H1 (cell line): ENCODE data around the gene C10orf95. TPM values are rescaled to one million over a fixed set of nuclear protein-coding genes. Genes with fewer than 3 reads are reported as not detected.
A peak's percentile ranks its signal among the peaks of the same experiment; 100 is the strongest.

Source experiments
- CTCF ChIA-PET: fragments of 300-600 bp; sonication (Branson Sonifier 250); formaldehyde crosslinking; loops from one replicate; lab custom pipeline; 2021; ENCODE audit not compliant: partially characterized antibody; lab: Charles Lee
- POLR2A ChIA-PET: fragments of 300-600 bp; sonication (Branson Sonifier 250); formaldehyde crosslinking; loops from one replicate; lab custom pipeline; 2021; ENCODE audit warnings: inconsistent platforms; ENCODE audit not compliant: partially characterized antibody; lab: Charles Lee
- DNase-seq, 2 experiments: peaks; one replicate each; pipeline versions ENCODE4 v3.0.0 to v3.0.0-alpha.2; 2010 to 2022; ENCODE audit warnings: low spot score in 2 of 2, low read depth in 1 of 2, mixed read lengths in 1 of 2
- FAIRE-seq: peaks from 2 replicates; lab custom pipeline; 2011; peaks lifted over from hg19 to GRCh38; lab: Jason Lieb, UNC
- H2AFZ ChIP-seq: 2 replicates; pipeline ENCODE4 v1.8.1; 2012; ENCODE audit warnings: low read length, inconsistent platforms
- H2AK5ac ChIP-seq: 2 replicates; pipeline ENCODE4 v1.6.1; 2013; ENCODE audit warnings: low read depth, low read length
- H2BK120ac ChIP-seq: replicated peaks from 2 replicates; pipeline ENCODE3; 2013; ENCODE audit warnings: low read depth, low read length, inconsistent platforms
- H2BK12ac ChIP-seq: 2 replicates; pipeline ENCODE4 v1.6.1; 2013; ENCODE audit warnings: low read depth, low read length
- H2BK15ac ChIP-seq: 2 replicates; pipeline ENCODE4 v1.6.1; 2013; ENCODE audit warnings: low read length
- H2BK20ac ChIP-seq: 2 replicates; pipeline ENCODE4 v1.6.1; 2013; ENCODE audit warnings: low read length
- H2BK5ac ChIP-seq: 2 replicates; pipeline ENCODE4 v1.6.1; 2013; ENCODE audit warnings: low read depth, low read length
- H3K14ac ChIP-seq: 2 replicates; pipeline ENCODE4 v1.6.1; 2013; ENCODE audit warnings: inconsistent platforms; ENCODE audit not compliant: insufficient read length
- H3K18ac ChIP-seq: 2 replicates; pipeline ENCODE4 v1.6.1; 2013; ENCODE audit warnings: low read length; ENCODE audit errors: extremely low read depth
- H3K23ac ChIP-seq: 2 replicates; pipeline ENCODE4 v1.6.1; 2013; ENCODE audit warnings: inconsistent platforms; ENCODE audit not compliant: insufficient read length
- H3K23me2 ChIP-seq: 2 replicates; pipeline ENCODE4 v1.6.1; 2013; ENCODE audit warnings: low read depth, low read length
- H3K27ac ChIP-seq: 2 replicates; pipeline ENCODE4 v1.6.1; 2011; ENCODE audit warnings: low read depth, low read length, inconsistent platforms
- H3K27me3 ChIP-seq, 4 experiments: replicated peaks in 1 of 4; 1 replicate in 1 of 4; 2 replicates in 3 of 4; pipeline versions ENCODE4 v1.6.1 to v1.8.1; 2011 to 2013; ENCODE audit warnings: low read length in 3 of 4, mild to moderate bottlenecking in 3 of 4, inconsistent platforms in 2 of 4, mixed read lengths in 2 of 4, moderate library complexity in 1 of 4; ENCODE audit not compliant: control insufficient read depth in 3 of 4, insufficient read depth in 3 of 4; ENCODE audit errors: extremely low read depth in 1 of 4
- H3K36me3 ChIP-seq, 4 experiments: 2 replicates each; pipeline versions ENCODE4 v1.6.1 to v1.8.1; 2011 to 2013; ENCODE audit warnings: mild to moderate bottlenecking in 4 of 4, low read length in 3 of 4, moderate library complexity in 2 of 4, control low read depth in 1 of 4, inconsistent platforms in 1 of 4; ENCODE audit not compliant: insufficient read depth in 4 of 4, control insufficient read depth in 2 of 4
- H3K4ac ChIP-seq: replicated peaks from 2 replicates; pipeline ENCODE3; 2013; ENCODE audit warnings: low read length, low read depth, mixed read lengths, inconsistent platforms; ENCODE audit not compliant: insufficient read length
- H3K4me1 ChIP-seq, 4 experiments: replicated peaks in 1 of 4; 1 replicate in 1 of 4; 2 replicates in 3 of 4; pipeline versions ENCODE4 v1.6.1 to v1.8.1; 2011 to 2013; ENCODE audit warnings: low read length in 3 of 4, inconsistent platforms in 2 of 4, mixed read lengths in 1 of 4; ENCODE audit not compliant: insufficient read depth in 4 of 4, control insufficient read depth in 3 of 4
- H3K4me2 ChIP-seq, 2 experiments: 2 replicates each; pipeline versions ENCODE4 v1.6.1 to v1.8.1; 2011 to 2013; ENCODE audit warnings: low read depth in 2 of 2, low read length in 2 of 2, control low read depth in 1 of 2, inconsistent platforms in 1 of 2, mild to moderate bottlenecking in 1 of 2; ENCODE audit not compliant: insufficient read depth in 1 of 2
- H3K4me3 ChIP-seq, 4 experiments: fragments of 200-600, 300-600 bp in 1 of 4; sonication (generic), shearing (Covaris generic), sonication (Bioruptor Twin) in 1 of 4; 2 replicates each; pipeline versions ENCODE4 v1.5.1 to v1.8.1; 2011 to 2016; ENCODE audit warnings: low read length in 4 of 4, low read depth in 3 of 4, control low read depth in 2 of 4, inconsistent platforms in 2 of 4, mild to moderate bottlenecking in 2 of 4, mixed read lengths in 1 of 4, moderate library complexity in 1 of 4; ENCODE audit not compliant: insufficient read depth in 2 of 4; ENCODE audit errors: extremely low read depth in 1 of 4
- H3K56ac ChIP-seq: replicated peaks from 2 replicates; pipeline ENCODE3; 2013; ENCODE audit warnings: low read depth, mild to moderate bottlenecking, mixed read lengths, low read length, inconsistent platforms; ENCODE audit not compliant: insufficient read length
- H3K79me1 ChIP-seq: 2 replicates; pipeline ENCODE4 v1.6.1; 2013; ENCODE audit warnings: low read depth, low read length, control low read depth
- H3K79me2 ChIP-seq, 2 experiments: 2 replicates each; pipeline versions ENCODE4 v1.6.1 to v1.8.1; 2012 to 2013; ENCODE audit warnings: low read length in 2 of 2, mild to moderate bottlenecking in 2 of 2, inconsistent platforms in 1 of 2; ENCODE audit not compliant: insufficient read depth in 2 of 2, control insufficient read depth in 1 of 2
- H3K9ac ChIP-seq, 4 experiments: replicated peaks in 1 of 4; 1 replicate in 1 of 4; 2 replicates in 3 of 4; pipeline versions ENCODE4 v1.6.1 to v1.8.1; 2011 to 2013; ENCODE audit warnings: low read depth in 3 of 4, low read length in 3 of 4, control low read depth in 2 of 4, mild to moderate bottlenecking in 2 of 4, moderate library complexity in 2 of 4, inconsistent platforms in 1 of 4; ENCODE audit errors: extremely low read depth in 1 of 4
- H3K9me3 ChIP-seq, 2 experiments: 2 replicates each; pipeline versions ENCODE4 v1.6.1 to v1.8.1; 2012 to 2013; ENCODE audit warnings: mild to moderate bottlenecking in 2 of 2, moderate library complexity in 2 of 2, control low read depth in 1 of 2, inconsistent platforms in 1 of 2, low read depth in 1 of 2, low read length in 1 of 2, mixed read lengths in 1 of 2; ENCODE audit not compliant: insufficient read depth in 2 of 2
- H4K20me1 ChIP-seq, 2 experiments: replicated peaks in 1 of 2; 2 replicates each; pipeline versions ENCODE3 to v1.8.1; 2011 to 2013; ENCODE audit warnings: inconsistent platforms in 2 of 2, low read length in 2 of 2, mild to moderate bottlenecking in 1 of 2; ENCODE audit not compliant: insufficient read depth in 2 of 2, control insufficient read depth in 1 of 2
- H4K5ac ChIP-seq: 2 replicates; pipeline ENCODE4 v1.6.1; 2013; ENCODE audit warnings: low read length, low read depth, mixed read lengths, inconsistent platforms; ENCODE audit not compliant: insufficient read length
- H4K8ac ChIP-seq: 2 replicates; pipeline ENCODE4 v1.8.0; 2013; ENCODE audit warnings: mild to moderate bottlenecking, moderate library complexity, low read length, inconsistent platforms; ENCODE audit not compliant: insufficient read depth; ENCODE audit errors: extremely low read depth
- H4K91ac ChIP-seq: replicated peaks from 2 replicates; pipeline ENCODE3; 2013; ENCODE audit warnings: low read length, mixed read lengths, inconsistent platforms; ENCODE audit not compliant: insufficient read length
- BRCA1 ChIP-seq: IDR thresholded peaks from 2 replicates; pipeline ENCODE4 v1.6.1; 2012; ENCODE audit warnings: low read depth, low read length, improper control_type of control experiment
- CEBPB ChIP-seq: IDR thresholded peaks from 2 replicates; pipeline ENCODE4 v1.6.1; 2012; ENCODE audit warnings: low read depth, low read length
- CHD2 ChIP-seq: IDR thresholded peaks from 2 replicates; pipeline ENCODE4 v1.6.1; 2012; ENCODE audit warnings: low read length, improper control_type of control experiment
- EGR1 ChIP-seq: IDR thresholded peaks from 2 replicates; pipeline ENCODE4 v1.6.1; 2011; ENCODE audit warnings: low read depth, low read length, borderline replicate concordance
- GABPA ChIP-seq: IDR thresholded peaks from 2 replicates; pipeline ENCODE4 v1.6.1; 2011; ENCODE audit warnings: mild to moderate bottlenecking, low read length, moderate library complexity, borderline replicate concordance; ENCODE audit not compliant: insufficient read depth
- MAFK ChIP-seq: IDR thresholded peaks from 2 replicates; pipeline ENCODE4 v1.6.1; 2012; ENCODE audit warnings: low read depth, mild to moderate bottlenecking, improper control_type of control experiment, low read length
- POLR2A ChIP-seq, 2 experiments: IDR thresholded peaks; 1 replicate in 1 of 2; 2 replicates in 1 of 2; pipeline ENCODE4 v1.6.1; 2011; ENCODE audit warnings: low read depth in 2 of 2, low read length in 2 of 2, mild to moderate bottlenecking in 2 of 2; ENCODE audit errors: control extremely low read depth in 1 of 2
- POU5F1 ChIP-seq: IDR thresholded peaks from 2 replicates; pipeline ENCODE4 v1.6.1; 2011; ENCODE audit warnings: low read depth, mild to moderate bottlenecking, low read length, moderate library complexity
- SRF ChIP-seq: IDR thresholded peaks from 2 replicates; pipeline ENCODE4 v1.6.1; 2011; ENCODE audit warnings: mild to moderate bottlenecking, low read depth, low read length, moderate library complexity
- TAF7 ChIP-seq: optimal IDR thresholded peaks from 2 replicates; pipeline ENCODE3; 2011; ENCODE audit warnings: low read depth, mild to moderate bottlenecking, inconsistent platforms, low read length, moderate library complexity, borderline replicate concordance
- TCF12 ChIP-seq: IDR thresholded peaks from 2 replicates; pipeline ENCODE4 v1.6.1; 2011; ENCODE audit warnings: low read depth, mild to moderate bottlenecking, low read length
- ZNF274 ChIP-seq: IDR thresholded peaks from 2 replicates; pipeline ENCODE4 v1.7.0; 2012; ENCODE audit warnings: low read length, borderline replicate concordance; ENCODE audit errors: extremely low read depth
- WGBS, 2 experiments: shearing (Covaris generic) in 1 of 2; methylation state at CpG; one replicate each; pipeline versions ENCODE4 v1.1.6 to v1.1.7; 2013 to 2015; ENCODE audit warnings: low lambda C conversion rate in 2 of 2, mixed read lengths in 2 of 2, inconsistent platforms in 1 of 2, low coverage in 1 of 2, missing lambda C conversion rate in 1 of 2; ENCODE audit not compliant: insufficient replicate concordance in 2 of 2, insufficient coverage in 1 of 2, insufficient read length in 1 of 2; ENCODE audit errors: extremely low coverage in 1 of 2, missing lambda C conversion rate in 1 of 2; 5-methylcytosine and 5-hydroxymethylcytosine counted together
- polyA plus RNA-seq, 7 experiments: library from polyadenylated mRNA; depleted of rRNA in 3 of 7; stranded (reverse) in 5 of 7; unstranded in 2 of 7; fragments of >200 nt in 5 of 7; fragments of 200-250 nt in 2 of 7; gene quantifications; 1 replicate in 5 of 7; 2 replicates in 1 of 7; 4 replicates in 1 of 7; pipeline versions ENCODE4 v1.2.1 to v1.2.3, GENCODE V29; 2011 to 2013; ENCODE audit warnings: missing spikeins in 2 of 7, mixed read lengths in 2 of 7
- total RNA-seq: library from RNA; stranded (reverse); fragmentation: NEBNext Ultra II Directional; extraction: Animal tissue kit (Norgen Biotek cat#: 25700); gene quantifications from 2 replicates; pipeline ENCODE4 v1.2.1, GENCODE V29; 2021

The C10orf95 gene
- total and polyA plus RNA-seq, 2 of the 8 experiments (the other 6 are each of a cell fraction or from before 2014, with no cell fraction given): 0.34 to 0.48 TPM

- no peak overlapping the region for H2BK120ac ChIP-seq
- H3K4me1 ChIP-seq: peaks cover 7 to 19% (median 8%) of the 10 kb centered on the region in 4 experiments
- DNase-seq (no peak), FAIRE-seq (no peak)
- no peak overlapping the region for H2AK5ac ChIP-seq
- H3K27me3 ChIP-seq: peaks cover 0 to 12% (median 12%) of the 10 kb centered on the region in 4 experiments; a peak in 6 of 7 replicates
- H3K4me2 ChIP-seq: no peak overlapping the region
- H3K36me3 ChIP-seq: no peaks in the 10 kb centered on the region
- H3K9ac ChIP-seq: 0 out of 7 replicates have a peak overlapping the region, but pooled peaks of 1 of the 4 experiments have one; percentile 11
- H4K20me1 ChIP-seq: no peaks in the 10 kb centered on the region
- H2BK12ac ChIP-seq: no peak overlapping the region
- no peak overlapping the region for H4K5ac ChIP-seq
- no peak overlapping the region for H3K27ac ChIP-seq
- no peaks in the 10 kb centered on the region for H3K9me3 ChIP-seq
- H3K23ac ChIP-seq: no peak overlapping the region
- H3K79me1 ChIP-seq: no peaks in the 10 kb centered on the region
- H3K23me2 ChIP-seq: peaks cover 24% of the 10 kb centered on the region
- H3K18ac ChIP-seq: no peak overlapping the region
- H3K56ac ChIP-seq: no peak overlapping the region
- no peak overlapping the region for H3K14ac ChIP-seq
- H4K8ac ChIP-seq: no peak overlapping the region
- no peak overlapping the region for H4K91ac ChIP-seq
- no peak overlapping the region for H2AFZ ChIP-seq
- no peak overlapping the region for H2BK5ac ChIP-seq
- WGBS, 2 experiments: 74% methylated on average over 9 of the region's 9 CpGs; no CpG with 5 or more reads in 1 of the 2 experiments
- H2BK20ac ChIP-seq: no peak overlapping the region
- TF ChIP-seq TAF7 (no peak), CEBPB (no peak), ZNF274 (no peak), CHD2 (no peak), TCF12 (no peak), POU5F1 (no peak), SRF (no peak), EGR1 (no peak), MAFK (no peak), GABPA (no peak), POLR2A (IDR thresholded peaks at IDR 0.05; ENCODE audit: control extremely low read depth in 1 of 2, low read depth in 2 of 2, low read length in 2 of 2) (no peak), BRCA1 (no peak)
- CTCF ChIA-PET: interaction anchor here (10.1 kb wide), 1 partner anchor 17 kb away, joined by 205 read pairs; the partner anchor contains the start of gene NFKB2
- no peak overlapping the region for H2BK15ac ChIP-seq
- H3K79me2 ChIP-seq: no peaks in the 10 kb centered on the region
- H3K4me3 ChIP-seq: no peak overlapping the region
- H3K4ac ChIP-seq: no peak overlapping the region
- POLR2A ChIA-PET: no interaction called here
These were observed 35.1 kb downstream of the C10orf95 start for GRCh38 chr10:102416283-102416682.
